Retinal pigment epithelial cell (primary cell): ENCODE results near the gene ITGA6.

Experiments used
- DNase-seq: peaks from one replicate; pipeline ENCODE4 v3.0.0-alpha.2; 2010; ENCODE audit warnings: low read depth
- H3K4me3 ChIP-seq: 2 replicates; pipeline ENCODE4 v1.5.1; 2011; ENCODE audit warnings: mild to moderate bottlenecking, low read length, control low read depth, moderate library complexity
- TF ChIP-seq, protein P1 (sequence below): conservative IDR thresholded peaks from 2 replicates; pipeline ENCODE4 v1.5.1; 2011; ENCODE audit warnings: low read depth, low read length, control low read depth, inconsistent platforms

The ITGA6 gene

GRCh38 chr2:172404824-172405223, 22.6 kb upstream of the ITGA6 start:
- TF ChIP-seq, protein P1, sequence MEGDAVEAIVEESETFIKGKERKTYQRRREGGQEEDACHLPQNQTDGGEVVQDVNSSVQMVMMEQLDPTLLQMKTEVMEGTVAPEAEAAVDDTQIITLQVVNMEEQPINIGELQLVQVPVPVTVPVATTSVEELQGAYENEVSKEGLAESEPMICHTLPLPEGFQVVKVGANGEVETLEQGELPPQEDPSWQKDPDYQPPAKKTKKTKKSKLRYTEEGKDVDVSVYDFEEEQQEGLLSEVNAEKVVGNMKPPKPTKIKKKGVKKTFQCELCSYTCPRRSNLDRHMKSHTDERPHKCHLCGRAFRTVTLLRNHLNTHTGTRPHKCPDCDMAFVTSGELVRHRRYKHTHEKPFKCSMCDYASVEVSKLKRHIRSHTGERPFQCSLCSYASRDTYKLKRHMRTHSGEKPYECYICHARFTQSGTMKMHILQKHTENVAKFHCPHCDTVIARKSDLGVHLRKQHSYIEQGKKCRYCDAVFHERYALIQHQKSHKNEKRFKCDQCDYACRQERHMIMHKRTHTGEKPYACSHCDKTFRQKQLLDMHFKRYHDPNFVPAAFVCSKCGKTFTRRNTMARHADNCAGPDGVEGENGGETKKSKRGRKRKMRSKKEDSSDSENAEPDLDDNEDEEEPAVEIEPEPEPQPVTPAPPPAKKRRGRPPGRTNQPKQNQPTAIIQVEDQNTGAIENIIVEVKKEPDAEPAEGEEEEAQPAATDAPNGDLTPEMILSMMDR: no peak

GRCh38 chr2:172405673-172406072, 21.7 kb upstream of the ITGA6 start:
- DNase-seq: no peak
- no peak overlapping the region for H3K4me3 ChIP-seq
- TF ChIP-seq, protein P1: no peak

More at GRCh38 chr2:172404824-172405223, 22.6 kb upstream of the ITGA6 start:
- DNase-seq: peak; percentile 83
- H3K4me3 ChIP-seq: no peak overlapping the region

- no peak for DNase-seq
- H3K4me3 ChIP-seq: no peak overlapping the region
- TF ChIP-seq, protein P1: no peak
These were observed 19.1 kb upstream of the ITGA6 start for GRCh38 chr2:172408143-172408766.

DNA sequence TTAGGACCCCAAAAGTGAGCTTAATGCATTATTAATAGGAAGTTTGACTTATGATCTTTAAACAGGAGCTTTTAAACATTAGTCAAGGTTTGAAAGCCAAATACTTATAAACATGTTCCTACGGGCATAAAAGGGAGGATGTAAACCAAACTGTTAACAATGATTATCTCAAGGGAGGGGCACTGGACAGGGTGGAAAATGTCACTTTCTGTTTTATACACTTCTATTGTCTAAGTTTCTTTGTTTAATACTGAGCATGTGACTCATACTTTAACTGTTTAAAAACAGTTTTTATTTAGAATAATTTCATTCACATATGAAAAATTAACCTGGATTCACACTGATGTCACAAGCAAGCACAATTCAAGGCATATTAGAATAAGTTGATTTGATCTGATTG, 18.3 kb upstream of the ITGA6 start:
- H3K4me3 ChIP-seq: no peak overlapping the region
- TF ChIP-seq, protein P1: no peak
- DNase-seq: no peak

GRCh38 chr2:172412984-172413492, 14.3 kb upstream of the ITGA6 start:
- no peak overlapping the region for H3K4me3 ChIP-seq
- no peak for DNase-seq
- TF ChIP-seq, protein P1: no peak

GRCh38 chr2:172415157-172415864, 12.1 kb upstream of the ITGA6 start:
- H3K4me3 ChIP-seq: no peak overlapping the region
- DNase-seq: no peak
- TF ChIP-seq, protein P1: no peak

DNA sequence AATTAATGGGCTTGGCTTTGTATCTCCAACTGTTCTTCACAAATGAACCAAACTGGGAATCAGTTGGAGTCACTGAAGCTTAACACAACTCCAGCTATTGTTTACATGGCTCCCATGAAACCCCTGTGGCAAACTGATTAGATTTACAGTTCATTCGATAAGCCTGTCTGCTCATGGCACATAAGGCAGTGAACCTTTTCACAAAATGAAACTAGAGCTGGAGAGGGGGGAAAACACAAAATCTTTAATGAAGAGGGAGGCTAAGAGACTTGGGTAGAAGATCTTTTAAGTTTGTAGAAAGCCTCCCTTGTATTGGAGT, 11.6 kb upstream of the ITGA6 start:
- TF ChIP-seq, protein P1: no peak

More for the DNA sequence above, 11.6 kb upstream of the ITGA6 start:
- no peak for DNase-seq
- no peak overlapping the region for H3K4me3 ChIP-seq
